Measurements from ENCODE around the gene BTBD8.

GRCh38 chr1:92169214-92170005, 89.3 kb downstream of the BTBD8 start:
- no peak for TF ChIP-seq TFE3 (CRISPR knock-in tag; IDR thresholded peaks at IDR 0.05)
- no peak for TF ChIP-seq ZBTB1 (CRISPR knock-in tag; IDR thresholded peaks at IDR 0.05; ENCODE audit: borderline replicate concordance, low read depth)
- no peak for TF ChIP-seq ZNF282 (CRISPR knock-in tag; IDR thresholded peaks at IDR 0.05)

All from K562 (cell line).